H1 (cell line): ENCODE results near the gene ADAMTS16. TPM values are rescaled to one million over a fixed set of nuclear protein-coding genes. Genes with fewer than 3 reads are reported as not detected.

Experiments
- CTCF ChIA-PET: fragments of 300-600 bp; sonication (Branson Sonifier 250); formaldehyde crosslinking; loops from one replicate; lab custom pipeline; 2021; ENCODE audit not compliant: partially characterized antibody; lab: Charles Lee
- POLR2A ChIA-PET: fragments of 300-600 bp; sonication (Branson Sonifier 250); formaldehyde crosslinking; loops from one replicate; lab custom pipeline; 2021; ENCODE audit warnings: inconsistent platforms; ENCODE audit not compliant: partially characterized antibody; lab: Charles Lee
- DNase-seq, 2 experiments: peaks; one replicate each; pipeline versions ENCODE4 v3.0.0 to v3.0.0-alpha.2; 2010 to 2022; ENCODE audit warnings: low spot score in 2 of 2, low read depth in 1 of 2, mixed read lengths in 1 of 2
- FAIRE-seq: peaks from 2 replicates; lab custom pipeline; 2011; peaks lifted over from hg19 to GRCh38; lab: Jason Lieb, UNC
- H2AFZ ChIP-seq: 2 replicates; pipeline ENCODE4 v1.8.1; 2012; ENCODE audit warnings: low read length, inconsistent platforms
- H2AK5ac ChIP-seq: 2 replicates; pipeline ENCODE4 v1.6.1; 2013; ENCODE audit warnings: low read depth, low read length
- H2BK120ac ChIP-seq: replicated peaks from 2 replicates; pipeline ENCODE3; 2013; ENCODE audit warnings: low read depth, low read length, inconsistent platforms
- H2BK12ac ChIP-seq: 2 replicates; pipeline ENCODE4 v1.6.1; 2013; ENCODE audit warnings: low read depth, low read length
- H2BK15ac ChIP-seq: 2 replicates; pipeline ENCODE4 v1.6.1; 2013; ENCODE audit warnings: low read length
- H2BK20ac ChIP-seq: 2 replicates; pipeline ENCODE4 v1.6.1; 2013; ENCODE audit warnings: low read length
- H2BK5ac ChIP-seq: 2 replicates; pipeline ENCODE4 v1.6.1; 2013; ENCODE audit warnings: low read depth, low read length
- H3K14ac ChIP-seq: 2 replicates; pipeline ENCODE4 v1.6.1; 2013; ENCODE audit warnings: inconsistent platforms; ENCODE audit not compliant: insufficient read length
- H3K18ac ChIP-seq: 2 replicates; pipeline ENCODE4 v1.6.1; 2013; ENCODE audit warnings: low read length; ENCODE audit errors: extremely low read depth
- H3K23ac ChIP-seq: 2 replicates; pipeline ENCODE4 v1.6.1; 2013; ENCODE audit warnings: inconsistent platforms; ENCODE audit not compliant: insufficient read length
- H3K23me2 ChIP-seq: 2 replicates; pipeline ENCODE4 v1.6.1; 2013; ENCODE audit warnings: low read depth, low read length
- H3K27ac ChIP-seq: 2 replicates; pipeline ENCODE4 v1.6.1; 2011; ENCODE audit warnings: low read depth, low read length, inconsistent platforms
- H3K27me3 ChIP-seq, 4 experiments: replicated peaks in 1 of 4; 1 replicate in 1 of 4; 2 replicates in 3 of 4; pipeline versions ENCODE4 v1.6.1 to v1.8.1; 2011 to 2013; ENCODE audit warnings: low read length in 3 of 4, mild to moderate bottlenecking in 3 of 4, inconsistent platforms in 2 of 4, mixed read lengths in 2 of 4, moderate library complexity in 1 of 4; ENCODE audit not compliant: control insufficient read depth in 3 of 4, insufficient read depth in 3 of 4; ENCODE audit errors: extremely low read depth in 1 of 4
- H3K36me3 ChIP-seq, 4 experiments: 2 replicates each; pipeline versions ENCODE4 v1.6.1 to v1.8.1; 2011 to 2013; ENCODE audit warnings: mild to moderate bottlenecking in 4 of 4, low read length in 3 of 4, moderate library complexity in 2 of 4, control low read depth in 1 of 4, inconsistent platforms in 1 of 4; ENCODE audit not compliant: insufficient read depth in 4 of 4, control insufficient read depth in 2 of 4
- H3K4ac ChIP-seq: replicated peaks from 2 replicates; pipeline ENCODE3; 2013; ENCODE audit warnings: low read length, low read depth, mixed read lengths, inconsistent platforms; ENCODE audit not compliant: insufficient read length
- H3K4me1 ChIP-seq, 4 experiments: replicated peaks in 1 of 4; 1 replicate in 1 of 4; 2 replicates in 3 of 4; pipeline versions ENCODE4 v1.6.1 to v1.8.1; 2011 to 2013; ENCODE audit warnings: low read length in 3 of 4, inconsistent platforms in 2 of 4, mixed read lengths in 1 of 4; ENCODE audit not compliant: insufficient read depth in 4 of 4, control insufficient read depth in 3 of 4
- H3K4me2 ChIP-seq, 2 experiments: 2 replicates each; pipeline versions ENCODE4 v1.6.1 to v1.8.1; 2011 to 2013; ENCODE audit warnings: low read depth in 2 of 2, low read length in 2 of 2, control low read depth in 1 of 2, inconsistent platforms in 1 of 2, mild to moderate bottlenecking in 1 of 2; ENCODE audit not compliant: insufficient read depth in 1 of 2
- H3K4me3 ChIP-seq, 4 experiments: fragments of 200-600, 300-600 bp in 1 of 4; sonication (generic), shearing (Covaris generic), sonication (Bioruptor Twin) in 1 of 4; 2 replicates each; pipeline versions ENCODE4 v1.5.1 to v1.8.1; 2011 to 2016; ENCODE audit warnings: low read length in 4 of 4, low read depth in 3 of 4, control low read depth in 2 of 4, inconsistent platforms in 2 of 4, mild to moderate bottlenecking in 2 of 4, mixed read lengths in 1 of 4, moderate library complexity in 1 of 4; ENCODE audit not compliant: insufficient read depth in 2 of 4; ENCODE audit errors: extremely low read depth in 1 of 4
- H3K56ac ChIP-seq: replicated peaks from 2 replicates; pipeline ENCODE3; 2013; ENCODE audit warnings: low read depth, mild to moderate bottlenecking, mixed read lengths, low read length, inconsistent platforms; ENCODE audit not compliant: insufficient read length
- H3K79me1 ChIP-seq: 2 replicates; pipeline ENCODE4 v1.6.1; 2013; ENCODE audit warnings: low read depth, low read length, control low read depth
- H3K79me2 ChIP-seq, 2 experiments: 2 replicates each; pipeline versions ENCODE4 v1.6.1 to v1.8.1; 2012 to 2013; ENCODE audit warnings: low read length in 2 of 2, mild to moderate bottlenecking in 2 of 2, inconsistent platforms in 1 of 2; ENCODE audit not compliant: insufficient read depth in 2 of 2, control insufficient read depth in 1 of 2
- H3K9ac ChIP-seq, 4 experiments: replicated peaks in 1 of 4; 1 replicate in 1 of 4; 2 replicates in 3 of 4; pipeline versions ENCODE4 v1.6.1 to v1.8.1; 2011 to 2013; ENCODE audit warnings: low read depth in 3 of 4, low read length in 3 of 4, control low read depth in 2 of 4, mild to moderate bottlenecking in 2 of 4, moderate library complexity in 2 of 4, inconsistent platforms in 1 of 4; ENCODE audit errors: extremely low read depth in 1 of 4
- H3K9me3 ChIP-seq, 2 experiments: 2 replicates each; pipeline versions ENCODE4 v1.6.1 to v1.8.1; 2012 to 2013; ENCODE audit warnings: mild to moderate bottlenecking in 2 of 2, moderate library complexity in 2 of 2, control low read depth in 1 of 2, inconsistent platforms in 1 of 2, low read depth in 1 of 2, low read length in 1 of 2, mixed read lengths in 1 of 2; ENCODE audit not compliant: insufficient read depth in 2 of 2
- H4K20me1 ChIP-seq, 2 experiments: replicated peaks in 1 of 2; 2 replicates each; pipeline versions ENCODE3 to v1.8.1; 2011 to 2013; ENCODE audit warnings: inconsistent platforms in 2 of 2, low read length in 2 of 2, mild to moderate bottlenecking in 1 of 2; ENCODE audit not compliant: insufficient read depth in 2 of 2, control insufficient read depth in 1 of 2
- H4K5ac ChIP-seq: 2 replicates; pipeline ENCODE4 v1.6.1; 2013; ENCODE audit warnings: low read length, low read depth, mixed read lengths, inconsistent platforms; ENCODE audit not compliant: insufficient read length
- H4K8ac ChIP-seq: 2 replicates; pipeline ENCODE4 v1.8.0; 2013; ENCODE audit warnings: mild to moderate bottlenecking, moderate library complexity, low read length, inconsistent platforms; ENCODE audit not compliant: insufficient read depth; ENCODE audit errors: extremely low read depth
- H4K91ac ChIP-seq: replicated peaks from 2 replicates; pipeline ENCODE3; 2013; ENCODE audit warnings: low read length, mixed read lengths, inconsistent platforms; ENCODE audit not compliant: insufficient read length
- ATF2 ChIP-seq: IDR thresholded peaks from 2 replicates; pipeline ENCODE4 v1.6.1; 2012; ENCODE audit warnings: low read length, inconsistent platforms
- CHD1 ChIP-seq: IDR thresholded peaks from 2 replicates; pipeline ENCODE4 v1.6.1; 2012; ENCODE audit warnings: low read depth, low read length, improper control_type of control experiment
- CHD2 ChIP-seq: IDR thresholded peaks from 2 replicates; pipeline ENCODE4 v1.6.1; 2012; ENCODE audit warnings: low read length, improper control_type of control experiment
- CTCF ChIP-seq, 3 experiments: IDR thresholded peaks; 1 replicate in 2 of 3; 2 replicates in 1 of 3; pipeline versions ENCODE4 v1.5.1 to v1.6.1; 2011; ENCODE audit warnings: low read length in 3 of 3, mild to moderate bottlenecking in 3 of 3, inconsistent platforms in 2 of 3, low read depth in 1 of 3, moderate library complexity in 1 of 3; ENCODE audit not compliant: insufficient read depth in 1 of 3; ENCODE audit errors: control extremely low read depth in 1 of 3
- EZH2 ChIP-seq: fragments of 200-600 bp; sonication (generic); IDR thresholded peaks from 2 replicates; pipeline ENCODE4 v1.7.1; 2012; ENCODE audit warnings: low read depth, mild to moderate bottlenecking, moderate library complexity, low read length, inconsistent platforms; ENCODE audit not compliant: severe bottlenecking
- GTF2F1 ChIP-seq: IDR thresholded peaks from 2 replicates; pipeline ENCODE4 v1.6.1; 2012; ENCODE audit warnings: low read depth, low read length, improper control_type of control experiment, borderline replicate concordance
- POLR2A ChIP-seq, 2 experiments: IDR thresholded peaks; 1 replicate in 1 of 2; 2 replicates in 1 of 2; pipeline ENCODE4 v1.6.1; 2011; ENCODE audit warnings: low read depth in 2 of 2, low read length in 2 of 2, mild to moderate bottlenecking in 2 of 2; ENCODE audit errors: control extremely low read depth in 1 of 2
- RAD21 ChIP-seq, 2 experiments: IDR thresholded peaks in 1 of 2; conservative IDR thresholded peaks in 1 of 2; 2 replicates each; pipeline ENCODE4 v1.6.1; 2011; ENCODE audit warnings: low read depth in 2 of 2, low read length in 2 of 2, improper control_type of control experiment in 1 of 2, inconsistent platforms in 1 of 2, mild to moderate bottlenecking in 1 of 2, moderate library complexity in 1 of 2
- SIRT6 ChIP-seq: IDR thresholded peaks from one replicate; pipeline ENCODE4 v1.7.1; 2012; ENCODE audit warnings: low read length, inconsistent platforms
- SP4 ChIP-seq: IDR thresholded peaks from 2 replicates; pipeline ENCODE4 v1.6.1; 2012; ENCODE audit warnings: low read length, inconsistent platforms
- WGBS, 2 experiments: shearing (Covaris generic) in 1 of 2; methylation state at CpG; one replicate each; pipeline versions ENCODE4 v1.1.6 to v1.1.7; 2013 to 2015; ENCODE audit warnings: low lambda C conversion rate in 2 of 2, mixed read lengths in 2 of 2, inconsistent platforms in 1 of 2, low coverage in 1 of 2, missing lambda C conversion rate in 1 of 2; ENCODE audit not compliant: insufficient replicate concordance in 2 of 2, insufficient coverage in 1 of 2, insufficient read length in 1 of 2; ENCODE audit errors: extremely low coverage in 1 of 2, missing lambda C conversion rate in 1 of 2; 5-methylcytosine and 5-hydroxymethylcytosine counted together
- polyA plus RNA-seq, 7 experiments: library from polyadenylated mRNA; depleted of rRNA in 3 of 7; stranded (reverse) in 5 of 7; unstranded in 2 of 7; fragments of >200 nt in 5 of 7; fragments of 200-250 nt in 2 of 7; gene quantifications; 1 replicate in 5 of 7; 2 replicates in 1 of 7; 4 replicates in 1 of 7; pipeline versions ENCODE4 v1.2.1 to v1.2.3, GENCODE V29; 2011 to 2013; ENCODE audit warnings: missing spikeins in 2 of 7, mixed read lengths in 2 of 7
- total RNA-seq: library from RNA; stranded (reverse); fragmentation: NEBNext Ultra II Directional; extraction: Animal tissue kit (Norgen Biotek cat#: 25700); gene quantifications from 2 replicates; pipeline ENCODE4 v1.2.1, GENCODE V29; 2021

ADAMTS16 gene
- total and polyA plus RNA-seq, 2 of the 8 experiments (the other 6 are each of a cell fraction or from before 2014, with no cell fraction given) = 3.7 to 16.0 TPM

GRCh38 chr5:5294429-5294828 lies 154.3 kb downstream of the ADAMTS16 start:
- H3K23me2 ChIP-seq = no peaks in the 10 kb centered on the region
- H3K27ac ChIP-seq = no peak overlapping the region
- H3K27me3 ChIP-seq = no peaks in the 10 kb centered on the region
- FAIRE-seq (no peak), DNase-seq (no peak)
- H4K8ac ChIP-seq = no peak overlapping the region
- no peak overlapping the region for H2BK5ac ChIP-seq
- H3K14ac ChIP-seq = no peak overlapping the region
- no peaks in the 10 kb centered on the region for H3K79me2 ChIP-seq
- H4K20me1 ChIP-seq = no peaks in the 10 kb centered on the region
- no peak overlapping the region for H2BK120ac ChIP-seq
- H2AK5ac ChIP-seq = no peak overlapping the region
- H3K56ac ChIP-seq = no peak overlapping the region
- H2AFZ ChIP-seq = no peak overlapping the region
- H3K18ac ChIP-seq = no peak overlapping the region
- no peaks in the 10 kb centered on the region for H3K9me3 ChIP-seq
- no peaks in the 10 kb centered on the region; a peak in 1 of 7 replicates for H3K4me1 ChIP-seq
- CTCF ChIA-PET = interaction anchor here (0.8 to 3.2 kb wide), 8 partner anchors 10 to 416 kb away, joined by 3 to 33 read pairs (median 8); no protein-coding TSS in a partner anchor
- WGBS, 2 experiments = 93% methylated on average over 1 of the region's 1 CpG; no CpG with 5 or more reads in 1 of the 2 experiments
- H3K4ac ChIP-seq = no peak overlapping the region
- POLR2A ChIA-PET = no interaction called here
- H2BK20ac ChIP-seq = no peak overlapping the region
- no peak overlapping the region for H2BK12ac ChIP-seq
- H3K9ac ChIP-seq = no peak overlapping the region
- H3K36me3 ChIP-seq = no peaks in the 10 kb centered on the region
- H2BK15ac ChIP-seq = no peak overlapping the region
- no peaks in the 10 kb centered on the region for H3K79me1 ChIP-seq
- no peak overlapping the region for H3K4me2 ChIP-seq
- H3K23ac ChIP-seq = no peak overlapping the region
- no peak overlapping the region for H3K4me3 ChIP-seq
- H4K91ac ChIP-seq = no peak overlapping the region
- no peak overlapping the region for H4K5ac ChIP-seq
- TF ChIP-seq CHD1 (no peak), SIRT6 (no peak), GTF2F1 (no peak), POLR2A (IDR thresholded peaks at IDR 0.05; ENCODE audit: control extremely low read depth in 1 of 2, low read depth in 2 of 2, low read length in 2 of 2) (no peak), ATF2 (no peak), SP4 (no peak), RAD21 (IDR thresholded peaks at IDR 0.05 in 1 of 2, conservative IDR thresholded peaks at IDR 0.05 in 1 of 2; ENCODE audit: low read depth in 2 of 2, low read length in 2 of 2) (no peak), CTCF (IDR thresholded peaks at IDR 0.05; ENCODE audit: control extremely low read depth in 1 of 3, insufficient read depth in 1 of 3, low read depth in 1 of 3, low read length in 3 of 3) (no peak), CHD2 (no peak), EZH2 (no peak)
